RWPE1 (cell line): ENCODE results near the gene BCAR3.

Experiments used
- CTCF ChIA-PET: fragments of 350-600 bp; sonication (Branson Sonifier 250); formaldehyde crosslinking; extraction: SDS; loops from one replicate; lab custom pipeline; 2021; lab: Yijun Ruan, JAX
- POLR2A ChIA-PET: fragments of 400-600 bp; formaldehyde crosslinking; extraction: SDS; loops from one replicate; lab custom pipeline; 2020; ENCODE audit warnings: antibody characterized with exemption; ENCODE audit not compliant: low non-redundant PET; lab: Yijun Ruan, JAX
- DNase-seq: peaks from one replicate; pipeline ENCODE4 v3.0.0; 2012; ENCODE audit warnings: low spot score
- H3K27ac ChIP-seq: fragments of 450-650 bp; 2 replicates; pipeline ENCODE4 v1.5.1; 2017
- TF ChIP-seq, protein P1 (sequence below): fragments of 450-650 bp; conservative IDR thresholded peaks from 2 replicates; pipeline ENCODE4 v1.5.1; 2017; ENCODE audit warnings: low read depth, mild to moderate bottlenecking

The BCAR3 gene

DNA sequence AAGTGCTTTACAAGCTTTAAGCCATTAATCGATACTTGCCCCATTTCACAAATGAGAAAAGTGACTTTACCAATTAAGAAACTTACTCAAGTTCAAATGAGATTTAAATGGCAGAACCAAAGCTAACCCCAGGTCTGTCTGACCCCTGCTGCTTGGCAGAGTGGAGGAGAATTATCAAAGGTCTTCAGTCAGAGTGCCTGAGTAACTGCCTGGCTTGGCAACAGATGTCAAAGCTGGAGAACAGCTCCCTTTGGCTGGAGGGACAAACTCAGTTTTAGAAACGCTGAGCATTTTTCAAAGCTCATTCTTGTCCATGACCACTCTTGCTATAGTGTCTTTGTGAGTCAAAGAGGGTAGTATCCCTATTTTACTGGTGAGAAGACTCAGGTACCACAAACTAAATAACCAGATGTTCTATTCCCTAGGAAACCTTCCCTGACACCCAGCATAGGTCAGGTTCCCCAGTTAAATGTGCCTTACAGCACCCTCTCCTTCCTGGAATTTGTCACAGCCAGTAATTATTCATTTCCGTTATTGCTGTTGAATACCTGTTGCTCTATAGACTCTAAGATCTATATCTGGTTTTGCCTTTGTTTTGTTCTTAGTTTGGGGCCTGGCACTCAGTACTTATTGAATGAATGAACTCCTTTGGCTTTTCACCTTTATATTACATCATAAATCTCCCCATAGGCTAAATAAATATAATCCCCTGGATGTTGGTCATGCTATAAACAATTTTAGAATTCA, 5.0 kb upstream of the BCAR3 start:
- H3K27ac ChIP-seq: no peak overlapping the region
- ChIA-PET CTCF (interaction anchor here (0.7 to 1.6 kb wide), 2 partner anchors 18 to 158 kb away, joined by 4 read pairs; no protein-coding TSS in a partner anchor), POLR2A (no interaction called here)
- no peak for DNase-seq
- TF ChIP-seq, protein P1, sequence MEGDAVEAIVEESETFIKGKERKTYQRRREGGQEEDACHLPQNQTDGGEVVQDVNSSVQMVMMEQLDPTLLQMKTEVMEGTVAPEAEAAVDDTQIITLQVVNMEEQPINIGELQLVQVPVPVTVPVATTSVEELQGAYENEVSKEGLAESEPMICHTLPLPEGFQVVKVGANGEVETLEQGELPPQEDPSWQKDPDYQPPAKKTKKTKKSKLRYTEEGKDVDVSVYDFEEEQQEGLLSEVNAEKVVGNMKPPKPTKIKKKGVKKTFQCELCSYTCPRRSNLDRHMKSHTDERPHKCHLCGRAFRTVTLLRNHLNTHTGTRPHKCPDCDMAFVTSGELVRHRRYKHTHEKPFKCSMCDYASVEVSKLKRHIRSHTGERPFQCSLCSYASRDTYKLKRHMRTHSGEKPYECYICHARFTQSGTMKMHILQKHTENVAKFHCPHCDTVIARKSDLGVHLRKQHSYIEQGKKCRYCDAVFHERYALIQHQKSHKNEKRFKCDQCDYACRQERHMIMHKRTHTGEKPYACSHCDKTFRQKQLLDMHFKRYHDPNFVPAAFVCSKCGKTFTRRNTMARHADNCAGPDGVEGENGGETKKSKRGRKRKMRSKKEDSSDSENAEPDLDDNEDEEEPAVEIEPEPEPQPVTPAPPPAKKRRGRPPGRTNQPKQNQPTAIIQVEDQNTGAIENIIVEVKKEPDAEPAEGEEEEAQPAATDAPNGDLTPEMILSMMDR: no peak

DNA sequence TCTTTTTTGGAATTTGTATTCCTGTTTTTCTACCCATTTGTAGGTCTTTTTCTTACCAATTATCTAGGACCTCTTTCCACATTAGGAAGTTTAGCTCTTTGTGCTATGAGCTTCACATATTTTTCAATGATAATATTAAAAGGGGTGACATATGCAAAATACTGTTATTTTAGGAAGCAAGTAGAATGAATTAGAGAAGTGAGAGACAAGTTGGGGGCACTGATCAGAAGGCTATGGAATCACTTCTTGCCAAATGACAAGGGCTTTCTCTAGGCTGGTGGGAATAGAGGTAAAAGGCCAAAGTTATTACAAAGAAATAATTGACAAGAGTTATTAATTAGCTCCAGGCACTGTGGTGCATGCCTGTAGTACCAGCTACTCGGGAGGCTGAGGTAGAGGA, 4.3 kb upstream of the BCAR3 start:
- POLR2A ChIA-PET: no interaction called here
- TF ChIP-seq, protein P1: no peak

DNA sequence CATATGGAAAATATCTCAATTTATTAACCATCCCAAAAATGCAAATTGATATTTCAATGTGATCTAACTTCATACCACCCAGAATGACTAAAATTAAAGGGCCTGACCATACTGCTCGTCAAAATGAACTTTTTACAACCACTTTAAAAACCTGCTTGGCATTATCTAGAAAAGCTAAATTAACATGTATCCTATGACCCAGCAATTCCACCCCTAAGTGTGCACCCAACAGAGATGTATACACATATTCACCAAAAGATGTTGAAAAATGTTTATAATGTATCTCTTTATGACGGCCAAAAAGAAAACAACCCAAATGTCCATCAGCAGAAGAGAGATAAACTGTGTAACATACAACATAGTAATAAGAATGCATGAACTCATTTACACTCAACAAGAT, 1.6 kb upstream of the BCAR3 start:
- CTCF ChIA-PET: interaction anchor here (0.5 kb wide), 2 partner anchors 30 to 91 kb away, joined by 3 read pairs; no protein-coding TSS in a partner anchor

More for the DNA sequence above, 4.3 kb upstream of the BCAR3 start:
- CTCF ChIA-PET: interaction anchor here (1.6 kb wide), 1 partner anchor 159 kb away, joined by 4 read pairs; no protein-coding TSS in a partner anchor
- no peak for DNase-seq
- no peak overlapping the region for H3K27ac ChIP-seq

DNA sequence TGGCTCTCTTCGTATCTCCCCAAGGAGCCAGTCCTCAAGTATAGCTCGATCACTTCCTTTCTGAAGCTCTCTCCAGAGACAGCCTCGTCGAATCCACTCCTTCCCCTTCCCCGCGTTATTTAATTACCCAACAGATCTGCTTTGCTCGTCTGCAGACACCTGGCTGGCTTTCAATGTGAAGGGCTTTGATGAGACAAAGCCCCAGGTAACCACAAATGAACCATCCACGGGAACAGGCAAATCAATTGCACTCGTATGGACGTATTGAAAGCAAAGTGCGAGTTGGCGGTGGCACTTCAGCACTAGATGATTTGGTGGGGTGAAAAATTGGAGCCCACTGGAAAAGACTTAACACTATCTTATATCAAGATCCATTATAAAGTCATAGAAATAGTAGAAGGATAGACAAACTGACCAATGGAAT, 364 bp upstream of the BCAR3 start:
- ChIA-PET CTCF (interaction anchor here (0.6 to 2.9 kb wide), 8 partner anchors 11 to 132 kb away, joined by 3 to 34 read pairs (median 4); no protein-coding TSS in a partner anchor), POLR2A (interaction anchor here (1.7 kb wide), 1 partner anchor 11 kb away, joined by 8 read pairs; no protein-coding TSS in a partner anchor)
- TF ChIP-seq, protein P1: no peak
- no peak for DNase-seq
- H3K27ac ChIP-seq: peak overlapping the region; percentile 97

More for the DNA sequence above, 1.6 kb upstream of the BCAR3 start:
- no peak overlapping the region for H3K27ac ChIP-seq
- TF ChIP-seq, protein P1: no peak
- DNase-seq: no peak
- POLR2A ChIA-PET: no interaction called here

DNA sequence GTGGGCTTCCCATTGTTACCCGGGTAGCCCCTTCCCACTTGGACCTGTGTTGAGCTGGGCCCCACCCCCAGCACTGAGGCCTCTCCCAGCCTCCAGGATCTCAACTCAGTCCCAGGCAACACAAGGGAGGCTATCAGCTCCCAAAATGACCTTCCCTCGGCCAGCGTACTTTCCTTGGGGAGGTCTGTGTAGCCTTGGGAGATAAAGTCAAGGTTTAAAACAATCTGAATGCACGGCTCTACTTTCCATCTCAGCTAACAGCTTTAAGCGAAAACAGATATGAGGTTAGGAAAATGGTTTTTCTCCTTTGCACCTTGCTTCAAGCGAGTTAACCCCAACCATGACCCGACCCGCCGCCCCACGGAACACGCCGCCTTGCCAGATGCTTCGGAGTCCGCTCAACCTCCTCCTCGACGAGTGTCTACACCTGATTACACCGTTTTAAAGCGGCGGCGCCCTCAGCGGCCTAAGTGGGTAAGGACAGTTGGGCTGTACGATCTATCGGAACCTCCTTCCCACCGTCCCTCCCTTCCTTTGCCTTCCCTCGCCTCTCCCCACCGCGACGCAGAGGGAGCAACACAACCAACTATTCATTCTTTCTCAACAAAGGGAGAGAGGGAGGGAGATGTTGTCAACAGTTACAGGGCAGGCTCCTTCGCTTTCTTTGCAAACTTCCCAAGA, 1.1 kb downstream of the BCAR3 start:
- ChIA-PET CTCF (interaction anchor here (0.5 to 2.9 kb wide), 5 partner anchors 13 to 147 kb away, joined by 3 to 34 read pairs (median 5); no protein-coding TSS in a partner anchor), POLR2A (interaction anchor here (1.0 kb wide), 1 partner anchor 133 kb away, joined by 3 read pairs; no protein-coding TSS in a partner anchor)
- peak overlapping the region; percentile 97 for H3K27ac ChIP-seq
- TF ChIP-seq, protein P1: peak; percentile 78
- DNase-seq: peak; percentile 83

DNA sequence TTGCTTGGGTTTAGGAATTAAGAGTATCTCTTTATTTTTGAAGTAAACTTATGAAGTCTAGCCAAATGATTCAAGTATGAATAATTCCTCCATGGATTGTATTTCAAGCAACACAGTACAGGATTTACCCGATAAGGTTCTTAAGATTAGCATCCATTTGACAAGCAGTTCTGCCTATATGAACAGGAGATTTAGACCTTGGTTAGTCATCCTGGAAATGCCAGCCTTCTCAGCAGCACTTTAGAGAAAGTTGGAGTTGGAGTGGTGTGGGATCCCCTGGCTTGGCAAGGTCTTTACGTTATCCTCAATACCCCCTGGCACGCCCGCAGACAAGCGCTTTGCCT, 1.6 kb downstream of the BCAR3 start:
- ChIA-PET POLR2A (interaction anchor here (1.0 kb wide), 1 partner anchor 133 kb away, joined by 3 read pairs; no protein-coding TSS in a partner anchor), CTCF (interaction anchor here (0.5 to 2.9 kb wide), 4 partner anchors 13 to 134 kb away, joined by 3 to 34 read pairs (median 4); no protein-coding TSS in a partner anchor)
- TF ChIP-seq, protein P1: no peak
- DNase-seq: peak; percentile 40
- peak overlapping the region; percentile 97 for H3K27ac ChIP-seq
